H9 (cell line): Measurements from ENCODE around the gene CDH22. TPM values are rescaled to one million over a fixed set of nuclear protein-coding genes. Genes with fewer than 3 reads are reported as not detected.

Source experiments
- DNase-seq: peaks from one replicate; pipeline ENCODE4 v3.0.0-alpha.2; 2017
- H2AFZ ChIP-seq: one replicate; pipeline ENCODE4 v1.6.1; 2013; ENCODE audit warnings: mild to moderate bottlenecking, low read length, control low read depth, moderate library complexity
- H2AK5ac ChIP-seq: 2 replicates; pipeline ENCODE4 v1.6.1; 2013; ENCODE audit warnings: low read length, control low read depth, mixed read lengths; ENCODE audit not compliant: insufficient read length
- H2BK120ac ChIP-seq: one replicate; pipeline ENCODE4 v1.6.1; 2013; ENCODE audit warnings: low read depth, mild to moderate bottlenecking, low read length, control low read depth, inconsistent platforms; ENCODE audit not compliant: poor library complexity, severe bottlenecking
- H2BK12ac ChIP-seq: 2 replicates; pipeline ENCODE4 v1.6.1; 2013; ENCODE audit warnings: low read length, control low read depth, mixed read lengths, low read depth; ENCODE audit not compliant: insufficient read length
- H2BK15ac ChIP-seq: 2 replicates; pipeline ENCODE4 v1.6.1; 2013; ENCODE audit warnings: low read depth, low read length, control low read depth
- H2BK20ac ChIP-seq: one replicate; pipeline ENCODE4 v1.6.1; 2013; ENCODE audit warnings: low read depth, mild to moderate bottlenecking, low read length, control low read depth, inconsistent platforms; ENCODE audit not compliant: poor library complexity, severe bottlenecking
- H2BK5ac ChIP-seq: 2 replicates; pipeline ENCODE4 v1.6.1; 2013; ENCODE audit warnings: low read length, control low read depth, mixed read lengths; ENCODE audit not compliant: insufficient read length
- H3K14ac ChIP-seq: 2 replicates; pipeline ENCODE4 v1.6.1; 2013; ENCODE audit warnings: low read length, control low read depth; ENCODE audit not compliant: insufficient read depth
- H3K18ac ChIP-seq: 2 replicates; pipeline ENCODE4 v1.6.1; 2013; ENCODE audit warnings: low read depth, mild to moderate bottlenecking, mixed read lengths, low read length, control low read depth; ENCODE audit not compliant: insufficient read length
- H3K23ac ChIP-seq: 2 replicates; pipeline ENCODE4 v1.6.1; 2013; ENCODE audit warnings: low read length, control low read depth, mixed read lengths, low read depth; ENCODE audit not compliant: insufficient read length
- H3K23me2 ChIP-seq: 2 replicates; pipeline ENCODE4 v1.6.1; 2013; ENCODE audit warnings: low read depth, mild to moderate bottlenecking, mixed read lengths, low read length, control low read depth; ENCODE audit not compliant: insufficient read length, poor library complexity, severe bottlenecking
- H3K27ac ChIP-seq: 2 replicates; pipeline ENCODE4 v1.5.1; 2013; ENCODE audit warnings: low read length, control low read depth, mixed read lengths, low read depth; ENCODE audit not compliant: insufficient read length
- H3K27me3 ChIP-seq: 2 replicates; pipeline ENCODE4 v1.6.1; 2013; ENCODE audit warnings: low read length, control low read depth, inconsistent platforms; ENCODE audit not compliant: insufficient read depth
- H3K4ac ChIP-seq: 2 replicates; pipeline ENCODE4 v1.6.1; 2013; ENCODE audit warnings: low read depth, mild to moderate bottlenecking, control low read depth, inconsistent platforms, low read length, moderate library complexity
- H3K4me1 ChIP-seq: 2 replicates; pipeline ENCODE4 v1.6.1; 2013; ENCODE audit warnings: low read length, control low read depth, inconsistent platforms; ENCODE audit not compliant: insufficient read depth
- H3K4me2 ChIP-seq: 2 replicates; pipeline ENCODE4 v1.6.1; 2013; ENCODE audit warnings: low read length, control low read depth, mixed read lengths; ENCODE audit not compliant: insufficient read length, insufficient read depth
- H3K56ac ChIP-seq: 2 replicates; pipeline ENCODE4 v1.6.1; 2013; ENCODE audit warnings: low read depth, mild to moderate bottlenecking, mixed read lengths, low read length, control low read depth; ENCODE audit not compliant: insufficient read length
- H3K79me1 ChIP-seq: 2 replicates; pipeline ENCODE4 v1.6.1; 2013; ENCODE audit warnings: low read depth, mild to moderate bottlenecking, moderate library complexity, low read length, control low read depth, inconsistent platforms; ENCODE audit not compliant: insufficient read depth, poor library complexity, severe bottlenecking
- H3K79me2 ChIP-seq: 2 replicates; pipeline ENCODE4 v1.6.1; 2013; ENCODE audit warnings: low read length, control low read depth, inconsistent platforms; ENCODE audit not compliant: insufficient read depth
- H3K9ac ChIP-seq: 2 replicates; pipeline ENCODE4 v1.6.1; 2013; ENCODE audit warnings: low read length, control low read depth, mixed read lengths; ENCODE audit not compliant: insufficient read length; ENCODE audit errors: extremely low read depth
- H3K9me3 ChIP-seq: one replicate; pipeline ENCODE4 v1.6.1; 2013; ENCODE audit warnings: low read depth, low read length, inconsistent platforms; ENCODE audit not compliant: control insufficient read depth
- H3T11ph ChIP-seq: one replicate; pipeline ENCODE4 v1.6.1; 2013; ENCODE audit warnings: mild to moderate bottlenecking, low read length, control low read depth, inconsistent platforms
- H4K20me1 ChIP-seq: one replicate; pipeline ENCODE4 v1.6.1; 2013; ENCODE audit not compliant: control insufficient read depth, insufficient read length, insufficient read depth
- H4K5ac ChIP-seq: 2 replicates; pipeline ENCODE4 v1.6.1; 2013; ENCODE audit warnings: low read depth, mild to moderate bottlenecking, mixed read lengths, low read length, control low read depth; ENCODE audit not compliant: insufficient read length
- H4K8ac ChIP-seq: replicated peaks from 2 replicates; pipeline ENCODE4 v1.6.1; 2013; ENCODE audit warnings: low read length, control low read depth, mixed read lengths, low read depth; ENCODE audit not compliant: insufficient read length
- H4K91ac ChIP-seq: 2 replicates; pipeline ENCODE4 v1.6.1; 2013; ENCODE audit warnings: low read depth, mild to moderate bottlenecking, moderate library complexity, mixed read lengths, low read length, control low read depth; ENCODE audit not compliant: insufficient read length
- H3K27ac Mint-ChIP-seq, 3 experiments: 2 replicates in 2 of 3; 3 replicates in 1 of 3; pipeline ENCODE4 v1.8.0; 2020 to 2021; ENCODE audit warnings: mixed read lengths in 3 of 3, mild to moderate bottlenecking in 1 of 3, moderate library complexity in 1 of 3
- H3K27me3 Mint-ChIP-seq: 2 replicates; pipeline ENCODE4 v1.8.0; 2021; ENCODE audit warnings: low read depth, mild to moderate bottlenecking, moderate library complexity, mixed read lengths
- H3K36me3 Mint-ChIP-seq, 3 experiments: 2 replicates in 2 of 3; 3 replicates in 1 of 3; pipeline ENCODE4 v1.8.0; 2020 to 2021; ENCODE audit warnings: low read depth in 3 of 3, mixed read lengths in 3 of 3; ENCODE audit not compliant: insufficient read depth in 1 of 3
- H3K4me1 Mint-ChIP-seq, 2 experiments: 2 replicates each; pipeline ENCODE4 v1.8.0; 2020; ENCODE audit warnings: mixed read lengths in 2 of 2
- H3K4me3 Mint-ChIP-seq, 2 experiments: 2 replicates in 1 of 2; 3 replicates in 1 of 2; pipeline ENCODE4 v1.8.0; 2020 to 2021; ENCODE audit warnings: mild to moderate bottlenecking in 2 of 2, mixed read lengths in 2 of 2, moderate library complexity in 1 of 2
- H3K9me3 Mint-ChIP-seq, 2 experiments: 2 replicates in 1 of 2; 3 replicates in 1 of 2; pipeline ENCODE4 v1.8.0; 2020; ENCODE audit warnings: mild to moderate bottlenecking in 2 of 2, mixed read lengths in 2 of 2, moderate library complexity in 1 of 2
- WGBS: extraction: QIAGEN DNeasy Blood & Tissue Kit; methylation state at CpG from one replicate; pipeline ENCODE4 v1.1.7; 2013; ENCODE audit warnings: missing lambda C conversion rate, low lambda C conversion rate, mixed read lengths; ENCODE audit not compliant: insufficient read length; ENCODE audit errors: extremely low coverage; 5-methylcytosine and 5-hydroxymethylcytosine counted together
- total RNA-seq: library from RNA; stranded (reverse); gene quantifications from 2 replicates; pipeline ENCODE4 v1.2.1, GENCODE V29; 2021
- TF ChIP-seq, protein P1 (sequence below): fragments of 200-600 bp; sonication (generic); conservative IDR thresholded peaks from 3 replicates; pipeline ENCODE4 v1.8.0; 2021; ENCODE audit warnings: antibody characterized with exemption, mild to moderate bottlenecking

CDH22 gene
- total RNA-seq, 1 experiment from 2014 or later: not detected

DNA sequence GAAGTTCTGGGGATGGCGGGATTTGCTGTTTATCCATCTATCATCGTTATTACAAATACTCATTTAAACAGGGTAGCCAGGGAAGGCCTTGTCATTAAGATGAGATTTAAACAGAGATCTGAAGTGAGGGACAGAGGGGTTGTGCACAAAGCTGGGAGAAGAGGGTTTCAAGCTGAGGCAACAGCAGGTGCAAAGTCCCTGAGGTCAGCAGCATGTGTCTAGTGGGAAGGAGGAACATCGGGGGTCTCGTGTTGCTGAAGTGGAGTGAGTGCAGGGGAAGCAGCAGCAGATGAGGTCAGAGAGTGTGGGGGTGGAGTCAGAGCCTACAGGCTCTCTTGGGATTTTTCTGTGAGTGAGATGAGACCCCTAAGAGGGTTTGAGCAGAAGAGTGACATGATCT is 52.0 kb downstream of the CDH22 start:
- Histone ChIP-seq H2BK20ac (no peak overlapping the region), H4K91ac (no peak overlapping the region), H3K9me3 (no peaks in the 10 kb centered on the region), H2BK120ac (no peak overlapping the region), H3K4me1 (no peaks in the 10 kb centered on the region), H3K9ac (no peak overlapping the region), H3K79me2 (no peaks in the 10 kb centered on the region), H3K79me1 (no peaks in the 10 kb centered on the region), H4K8ac (no peak overlapping the region), H3T11ph (no peak overlapping the region), H3K18ac (no peak overlapping the region), H2BK12ac (no peak overlapping the region), H2BK5ac (no peak overlapping the region), H4K20me1 (no peaks in the 10 kb centered on the region), H3K23ac (no peak overlapping the region), H2AK5ac (no peak overlapping the region), H2BK15ac (no peak overlapping the region), H2AFZ (no peak overlapping the region), H3K23me2 (no peaks in the 10 kb centered on the region), H3K14ac (no peak overlapping the region), H3K4ac (no peak overlapping the region), H3K27ac (no peak overlapping the region), H3K4me2 (no peak overlapping the region), H3K27me3 (peaks cover 9% of the 10 kb centered on the region; the same call in 1 of the 2 replicates), H3K56ac (no peak overlapping the region), H4K5ac (no peak overlapping the region)
- no peak for DNase-seq
- TF ChIP-seq, protein P1, sequence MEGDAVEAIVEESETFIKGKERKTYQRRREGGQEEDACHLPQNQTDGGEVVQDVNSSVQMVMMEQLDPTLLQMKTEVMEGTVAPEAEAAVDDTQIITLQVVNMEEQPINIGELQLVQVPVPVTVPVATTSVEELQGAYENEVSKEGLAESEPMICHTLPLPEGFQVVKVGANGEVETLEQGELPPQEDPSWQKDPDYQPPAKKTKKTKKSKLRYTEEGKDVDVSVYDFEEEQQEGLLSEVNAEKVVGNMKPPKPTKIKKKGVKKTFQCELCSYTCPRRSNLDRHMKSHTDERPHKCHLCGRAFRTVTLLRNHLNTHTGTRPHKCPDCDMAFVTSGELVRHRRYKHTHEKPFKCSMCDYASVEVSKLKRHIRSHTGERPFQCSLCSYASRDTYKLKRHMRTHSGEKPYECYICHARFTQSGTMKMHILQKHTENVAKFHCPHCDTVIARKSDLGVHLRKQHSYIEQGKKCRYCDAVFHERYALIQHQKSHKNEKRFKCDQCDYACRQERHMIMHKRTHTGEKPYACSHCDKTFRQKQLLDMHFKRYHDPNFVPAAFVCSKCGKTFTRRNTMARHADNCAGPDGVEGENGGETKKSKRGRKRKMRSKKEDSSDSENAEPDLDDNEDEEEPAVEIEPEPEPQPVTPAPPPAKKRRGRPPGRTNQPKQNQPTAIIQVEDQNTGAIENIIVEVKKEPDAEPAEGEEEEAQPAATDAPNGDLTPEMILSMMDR: no peak
- Mint-ChIP-seq H3K4me3 (no peak overlapping the region), H3K27me3 (peaks cover 49% of the 10 kb centered on the region), H3K27ac (no peak overlapping the region), H3K4me1 (peaks cover 2 to 6% of the 10 kb centered on the region in 2 experiments; a peak in 3 of 4 replicates), H3K36me3 (no peaks in the 10 kb centered on the region), H3K9me3 (peaks cover 0 to 3% of the 10 kb centered on the region in 2 experiments; a peak in 2 of 5 replicates)
- WGBS: no CpG with 5 or more reads among the region's 4 CpGs
